Measurements from ENCODE around the gene SCN4A.

GRCh38 chr17:64008830-64009229 lies 36.1 kb upstream of the SCN4A start:
- TF ChIP-seq CTCF (IDR thresholded peaks at IDR 0.05) (no peak), POLR2A (IDR thresholded peaks at IDR 0.05) (no peak)

Data from tibial nerve (tissue), 3 donors.